SK-N-SH treated with all-trans-retinoic acid at 6 μM for 48 hours (cell line): ENCODE results near the gene PALLD.

Source experiments
- CSRNP3 ChIP-seq: fragments of 250-450 bp; sonication (Bioruptor Pico); IDR thresholded peaks from 2 replicates; pipeline ENCODE4 v1.5.1; 2021; ENCODE audit warnings: mild to moderate bottlenecking, moderate library complexity
- GLIS3 ChIP-seq: fragments of 250-450 bp; sonication (Bioruptor Pico); IDR thresholded peaks from 2 replicates; pipeline ENCODE4 v1.5.0; 2020; ENCODE audit warnings: mild to moderate bottlenecking, moderate library complexity
- ISL1 ChIP-seq: fragments of 250-450 bp; sonication (Bioruptor Pico); IDR thresholded peaks from 2 replicates; pipeline ENCODE4 v2.1.2; 2022; ENCODE audit warnings: mild to moderate bottlenecking, moderate library complexity
- OSR1 ChIP-seq: fragments of 250-450 bp; sonication (Bioruptor Pico); IDR thresholded peaks from 2 replicates; pipeline ENCODE4 v1.8.0; 2022; ENCODE audit warnings: moderate library complexity, mild to moderate bottlenecking, inconsistent platforms
- POU6F1 ChIP-seq: fragments of 250-450 bp; sonication (Bioruptor Pico); IDR thresholded peaks from 2 replicates; pipeline ENCODE4 v1.8.0; 2021; ENCODE audit warnings: low read depth, mild to moderate bottlenecking, moderate library complexity, borderline replicate concordance
- TSHZ2 ChIP-seq: fragments of 250-450 bp; sonication (Bioruptor Pico); IDR thresholded peaks from 2 replicates; pipeline ENCODE4 v1.5.0; 2020; ENCODE audit warnings: mild to moderate bottlenecking, moderate library complexity
- ZNF8 ChIP-seq: fragments of 450-650 bp; formaldehyde crosslinking; IDR thresholded peaks from 2 replicates; pipeline ENCODE4 v1.5.0; 2020; ENCODE audit warnings: mild to moderate bottlenecking, moderate library complexity
- TF ChIP-seq, protein P1 (sequence below): fragments of 250-450 bp; sonication (Bioruptor Pico); IDR thresholded peaks from 2 replicates; pipeline ENCODE4 v1.8.0; 2020; ENCODE audit warnings: mild to moderate bottlenecking, moderate library complexity, borderline replicate concordance

DNA sequence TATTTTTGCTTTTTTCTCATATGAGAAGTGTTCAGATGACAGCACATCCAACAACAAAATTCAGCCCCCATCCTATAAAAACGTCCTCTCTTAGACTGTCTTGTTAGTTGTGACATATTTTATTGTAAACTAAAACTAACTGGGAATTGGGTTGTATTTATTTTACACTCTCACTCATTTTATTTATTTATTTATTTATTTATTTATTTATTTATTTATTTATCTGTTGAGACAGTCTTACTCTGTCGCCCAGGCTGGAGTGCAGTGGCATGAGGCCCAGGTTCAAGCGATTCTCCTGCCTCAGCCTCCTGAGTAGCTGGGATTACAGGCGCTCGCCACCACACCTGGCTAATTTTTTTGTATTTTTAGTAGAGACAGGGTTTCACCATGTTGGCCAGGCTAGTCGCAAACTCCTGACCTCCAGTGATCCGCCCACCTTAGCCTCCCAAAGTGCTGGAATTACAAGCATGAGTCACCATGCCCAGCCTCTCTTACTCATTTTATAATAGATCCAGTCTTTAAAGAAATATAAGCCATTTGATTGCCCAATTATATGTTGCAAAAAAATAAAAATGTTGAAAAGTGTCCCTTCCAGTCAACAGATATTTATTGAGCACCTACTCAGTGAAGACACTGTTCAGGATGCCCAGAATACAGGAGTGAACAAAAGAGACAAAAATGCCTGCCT is 44.6 kb downstream of the PALLD start:
- TF ChIP-seq ISL1 (CRISPR knock-in tag) (no peak), OSR1 (CRISPR knock-in tag) (no peak), ZNF8 (no peak), POU6F1 (CRISPR knock-in tag) (no peak), CSRNP3 (CRISPR knock-in tag) (no peak), TSHZ2 (CRISPR knock-in tag) (no peak), GLIS3 (no peak)
- TF ChIP-seq, protein P1, sequence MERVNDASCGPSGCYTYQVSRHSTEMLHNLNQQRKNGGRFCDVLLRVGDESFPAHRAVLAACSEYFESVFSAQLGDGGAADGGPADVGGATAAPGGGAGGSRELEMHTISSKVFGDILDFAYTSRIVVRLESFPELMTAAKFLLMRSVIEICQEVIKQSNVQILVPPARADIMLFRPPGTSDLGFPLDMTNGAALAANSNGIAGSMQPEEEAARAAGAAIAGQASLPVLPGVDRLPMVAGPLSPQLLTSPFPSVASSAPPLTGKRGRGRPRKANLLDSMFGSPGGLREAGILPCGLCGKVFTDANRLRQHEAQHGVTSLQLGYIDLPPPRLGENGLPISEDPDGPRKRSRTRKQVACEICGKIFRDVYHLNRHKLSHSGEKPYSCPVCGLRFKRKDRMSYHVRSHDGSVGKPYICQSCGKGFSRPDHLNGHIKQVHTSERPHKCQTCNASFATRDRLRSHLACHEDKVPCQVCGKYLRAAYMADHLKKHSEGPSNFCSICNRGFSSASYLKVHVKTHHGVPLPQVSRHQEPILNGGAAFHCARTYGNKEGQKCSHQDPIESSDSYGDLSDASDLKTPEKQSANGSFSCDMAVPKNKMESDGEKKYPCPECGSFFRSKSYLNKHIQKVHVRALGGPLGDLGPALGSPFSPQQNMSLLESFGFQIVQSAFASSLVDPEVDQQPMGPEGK (CRISPR knock-in tag) = no peak
